H9 (cell line): ENCODE results near the gene GPR108. TPM values are rescaled to one million over a fixed set of nuclear protein-coding genes. Genes with fewer than 3 reads are reported as not detected.
A peak's percentile ranks its signal among the peaks of the same experiment; 100 is the strongest.

Experiments
- DNase-seq: peaks from one replicate; pipeline ENCODE4 v3.0.0-alpha.2; 2017
- H2AFZ ChIP-seq: one replicate; pipeline ENCODE4 v1.6.1; 2013; ENCODE audit warnings: mild to moderate bottlenecking, low read length, control low read depth, moderate library complexity
- H2AK5ac ChIP-seq: 2 replicates; pipeline ENCODE4 v1.6.1; 2013; ENCODE audit warnings: low read length, control low read depth, mixed read lengths; ENCODE audit not compliant: insufficient read length
- H2BK120ac ChIP-seq: one replicate; pipeline ENCODE4 v1.6.1; 2013; ENCODE audit warnings: low read depth, mild to moderate bottlenecking, low read length, control low read depth, inconsistent platforms; ENCODE audit not compliant: poor library complexity, severe bottlenecking
- H2BK12ac ChIP-seq: 2 replicates; pipeline ENCODE4 v1.6.1; 2013; ENCODE audit warnings: low read length, control low read depth, mixed read lengths, low read depth; ENCODE audit not compliant: insufficient read length
- H2BK15ac ChIP-seq: 2 replicates; pipeline ENCODE4 v1.6.1; 2013; ENCODE audit warnings: low read depth, low read length, control low read depth
- H2BK20ac ChIP-seq: one replicate; pipeline ENCODE4 v1.6.1; 2013; ENCODE audit warnings: low read depth, mild to moderate bottlenecking, low read length, control low read depth, inconsistent platforms; ENCODE audit not compliant: poor library complexity, severe bottlenecking
- H2BK5ac ChIP-seq: 2 replicates; pipeline ENCODE4 v1.6.1; 2013; ENCODE audit warnings: low read length, control low read depth, mixed read lengths; ENCODE audit not compliant: insufficient read length
- H3K14ac ChIP-seq: 2 replicates; pipeline ENCODE4 v1.6.1; 2013; ENCODE audit warnings: low read length, control low read depth; ENCODE audit not compliant: insufficient read depth
- H3K18ac ChIP-seq: 2 replicates; pipeline ENCODE4 v1.6.1; 2013; ENCODE audit warnings: low read depth, mild to moderate bottlenecking, mixed read lengths, low read length, control low read depth; ENCODE audit not compliant: insufficient read length
- H3K23ac ChIP-seq: 2 replicates; pipeline ENCODE4 v1.6.1; 2013; ENCODE audit warnings: low read length, control low read depth, mixed read lengths, low read depth; ENCODE audit not compliant: insufficient read length
- H3K23me2 ChIP-seq: 2 replicates; pipeline ENCODE4 v1.6.1; 2013; ENCODE audit warnings: low read depth, mild to moderate bottlenecking, mixed read lengths, low read length, control low read depth; ENCODE audit not compliant: insufficient read length, poor library complexity, severe bottlenecking
- H3K27ac ChIP-seq: 2 replicates; pipeline ENCODE4 v1.5.1; 2013; ENCODE audit warnings: low read length, control low read depth, mixed read lengths, low read depth; ENCODE audit not compliant: insufficient read length
- H3K27me3 ChIP-seq: 2 replicates; pipeline ENCODE4 v1.6.1; 2013; ENCODE audit warnings: low read length, control low read depth, inconsistent platforms; ENCODE audit not compliant: insufficient read depth
- H3K4ac ChIP-seq: 2 replicates; pipeline ENCODE4 v1.6.1; 2013; ENCODE audit warnings: low read depth, mild to moderate bottlenecking, control low read depth, inconsistent platforms, low read length, moderate library complexity
- H3K4me1 ChIP-seq: 2 replicates; pipeline ENCODE4 v1.6.1; 2013; ENCODE audit warnings: low read length, control low read depth, inconsistent platforms; ENCODE audit not compliant: insufficient read depth
- H3K4me2 ChIP-seq: 2 replicates; pipeline ENCODE4 v1.6.1; 2013; ENCODE audit warnings: low read length, control low read depth, mixed read lengths; ENCODE audit not compliant: insufficient read length, insufficient read depth
- H3K56ac ChIP-seq: 2 replicates; pipeline ENCODE4 v1.6.1; 2013; ENCODE audit warnings: low read depth, mild to moderate bottlenecking, mixed read lengths, low read length, control low read depth; ENCODE audit not compliant: insufficient read length
- H3K79me1 ChIP-seq: 2 replicates; pipeline ENCODE4 v1.6.1; 2013; ENCODE audit warnings: low read depth, mild to moderate bottlenecking, moderate library complexity, low read length, control low read depth, inconsistent platforms; ENCODE audit not compliant: insufficient read depth, poor library complexity, severe bottlenecking
- H3K79me2 ChIP-seq: 2 replicates; pipeline ENCODE4 v1.6.1; 2013; ENCODE audit warnings: low read length, control low read depth, inconsistent platforms; ENCODE audit not compliant: insufficient read depth
- H3K9ac ChIP-seq: 2 replicates; pipeline ENCODE4 v1.6.1; 2013; ENCODE audit warnings: low read length, control low read depth, mixed read lengths; ENCODE audit not compliant: insufficient read length; ENCODE audit errors: extremely low read depth
- H3K9me3 ChIP-seq: one replicate; pipeline ENCODE4 v1.6.1; 2013; ENCODE audit warnings: low read depth, low read length, inconsistent platforms; ENCODE audit not compliant: control insufficient read depth
- H3T11ph ChIP-seq: one replicate; pipeline ENCODE4 v1.6.1; 2013; ENCODE audit warnings: mild to moderate bottlenecking, low read length, control low read depth, inconsistent platforms
- H4K20me1 ChIP-seq: one replicate; pipeline ENCODE4 v1.6.1; 2013; ENCODE audit not compliant: control insufficient read depth, insufficient read length, insufficient read depth
- H4K5ac ChIP-seq: 2 replicates; pipeline ENCODE4 v1.6.1; 2013; ENCODE audit warnings: low read depth, mild to moderate bottlenecking, mixed read lengths, low read length, control low read depth; ENCODE audit not compliant: insufficient read length
- H4K8ac ChIP-seq: replicated peaks from 2 replicates; pipeline ENCODE4 v1.6.1; 2013; ENCODE audit warnings: low read length, control low read depth, mixed read lengths, low read depth; ENCODE audit not compliant: insufficient read length
- H4K91ac ChIP-seq: 2 replicates; pipeline ENCODE4 v1.6.1; 2013; ENCODE audit warnings: low read depth, mild to moderate bottlenecking, moderate library complexity, mixed read lengths, low read length, control low read depth; ENCODE audit not compliant: insufficient read length
- H3K27ac Mint-ChIP-seq, 3 experiments: 2 replicates in 2 of 3; 3 replicates in 1 of 3; pipeline ENCODE4 v1.8.0; 2020 to 2021; ENCODE audit warnings: mixed read lengths in 3 of 3, mild to moderate bottlenecking in 1 of 3, moderate library complexity in 1 of 3
- H3K27me3 Mint-ChIP-seq: 2 replicates; pipeline ENCODE4 v1.8.0; 2021; ENCODE audit warnings: low read depth, mild to moderate bottlenecking, moderate library complexity, mixed read lengths
- H3K36me3 Mint-ChIP-seq, 3 experiments: 2 replicates in 2 of 3; 3 replicates in 1 of 3; pipeline ENCODE4 v1.8.0; 2020 to 2021; ENCODE audit warnings: low read depth in 3 of 3, mixed read lengths in 3 of 3; ENCODE audit not compliant: insufficient read depth in 1 of 3
- H3K4me1 Mint-ChIP-seq, 2 experiments: 2 replicates each; pipeline ENCODE4 v1.8.0; 2020; ENCODE audit warnings: mixed read lengths in 2 of 2
- H3K4me3 Mint-ChIP-seq, 2 experiments: 2 replicates in 1 of 2; 3 replicates in 1 of 2; pipeline ENCODE4 v1.8.0; 2020 to 2021; ENCODE audit warnings: mild to moderate bottlenecking in 2 of 2, mixed read lengths in 2 of 2, moderate library complexity in 1 of 2
- H3K9me3 Mint-ChIP-seq, 2 experiments: 2 replicates in 1 of 2; 3 replicates in 1 of 2; pipeline ENCODE4 v1.8.0; 2020; ENCODE audit warnings: mild to moderate bottlenecking in 2 of 2, mixed read lengths in 2 of 2, moderate library complexity in 1 of 2
- CTCF ChIP-seq: fragments of 200-600 bp; sonication (generic); conservative IDR thresholded peaks from 3 replicates; pipeline ENCODE4 v1.8.0; 2021; ENCODE audit warnings: antibody characterized with exemption, mild to moderate bottlenecking
- WGBS: extraction: QIAGEN DNeasy Blood & Tissue Kit; methylation state at CpG from one replicate; pipeline ENCODE4 v1.1.7; 2013; ENCODE audit warnings: missing lambda C conversion rate, low lambda C conversion rate, mixed read lengths; ENCODE audit not compliant: insufficient read length; ENCODE audit errors: extremely low coverage; 5-methylcytosine and 5-hydroxymethylcytosine counted together
- total RNA-seq: library from RNA; stranded (reverse); gene quantifications from 2 replicates; pipeline ENCODE4 v1.2.1, GENCODE V29; 2021

The GPR108 gene
- total RNA-seq, 1 experiment from 2014 or later, result 38.2 TPM

GRCh38 chr19:6740589-6741343 lies 3.4 kb upstream of the GPR108 start:
- Histone ChIP-seq H4K5ac (no peak overlapping the region), H3K4me2 (peak overlapping the region; percentile 42), H2BK120ac (no peak overlapping the region), H3K14ac (no peak overlapping the region; the same call in 1 of the 2 replicates), H3K27ac (no peak overlapping the region), H4K91ac (no peak overlapping the region), H2BK12ac (no peak overlapping the region), H4K20me1 (no peaks in the 10 kb centered on the region), H3K79me2 (no peaks in the 10 kb centered on the region; the same call in 1 of the 2 replicates), H3K23me2 (peaks cover 21% of the 10 kb centered on the region), H2BK20ac (no peak overlapping the region), H3K56ac (no peak overlapping the region), H3K9me3 (no peaks in the 10 kb centered on the region), H3K23ac (no peak overlapping the region), H2BK15ac (no peak overlapping the region), H3K27me3 (no peaks in the 10 kb centered on the region), H3K4me1 (peaks cover 12% of the 10 kb centered on the region), H2AFZ (no peak overlapping the region), H2BK5ac (no peak overlapping the region), H4K8ac (no peak overlapping the region), H3K4ac (no peak overlapping the region), H3K9ac (peak overlapping the region; percentile 56), H2AK5ac (no peak overlapping the region), H3T11ph (no peak overlapping the region), H3K18ac (no peak overlapping the region), H3K79me1 (no peaks in the 10 kb centered on the region)
- Mint-ChIP-seq H3K27me3 (no peaks in the 10 kb centered on the region), H3K27ac (peak overlapping the region; percentile 91 to 92 (median 91); a peak in 4 of 7 replicates), H3K4me1 (peaks cover 49 to 65% of the 10 kb centered on the region in 2 experiments), H3K36me3 (peaks cover 29 to 35% (median 35%) of the 10 kb centered on the region in 3 experiments), H3K4me3 (peak overlapping the region; percentile 84 to 92), H3K9me3 (no peaks in the 10 kb centered on the region)
- WGBS, result no CpG with 5 or more reads among the region's 46 CpGs
- TF ChIP-seq CTCF, result no peak
- DNase-seq, result peak; percentile 69
